Measurements from ENCODE around the gene CORO7.
A peak's percentile ranks its signal among the peaks of the same experiment; 100 is the strongest.

CORO7 gene

GRCh38 chr16:4332083-4332482 is 84.3 kb downstream of the CORO7 start:
- Histone ChIP-seq H3K4me3 (no peak overlapping the region), H3K27ac (no peak overlapping the region)

- Histone ChIP-seq H3K4me3 (no peak overlapping the region), H3K27ac (peak overlapping the region in 1 of 21 experiments; percentile 24)
These were observed 86.0 kb downstream of the CORO7 start for GRCh38 chr16:4330277-4330874.

DNA sequence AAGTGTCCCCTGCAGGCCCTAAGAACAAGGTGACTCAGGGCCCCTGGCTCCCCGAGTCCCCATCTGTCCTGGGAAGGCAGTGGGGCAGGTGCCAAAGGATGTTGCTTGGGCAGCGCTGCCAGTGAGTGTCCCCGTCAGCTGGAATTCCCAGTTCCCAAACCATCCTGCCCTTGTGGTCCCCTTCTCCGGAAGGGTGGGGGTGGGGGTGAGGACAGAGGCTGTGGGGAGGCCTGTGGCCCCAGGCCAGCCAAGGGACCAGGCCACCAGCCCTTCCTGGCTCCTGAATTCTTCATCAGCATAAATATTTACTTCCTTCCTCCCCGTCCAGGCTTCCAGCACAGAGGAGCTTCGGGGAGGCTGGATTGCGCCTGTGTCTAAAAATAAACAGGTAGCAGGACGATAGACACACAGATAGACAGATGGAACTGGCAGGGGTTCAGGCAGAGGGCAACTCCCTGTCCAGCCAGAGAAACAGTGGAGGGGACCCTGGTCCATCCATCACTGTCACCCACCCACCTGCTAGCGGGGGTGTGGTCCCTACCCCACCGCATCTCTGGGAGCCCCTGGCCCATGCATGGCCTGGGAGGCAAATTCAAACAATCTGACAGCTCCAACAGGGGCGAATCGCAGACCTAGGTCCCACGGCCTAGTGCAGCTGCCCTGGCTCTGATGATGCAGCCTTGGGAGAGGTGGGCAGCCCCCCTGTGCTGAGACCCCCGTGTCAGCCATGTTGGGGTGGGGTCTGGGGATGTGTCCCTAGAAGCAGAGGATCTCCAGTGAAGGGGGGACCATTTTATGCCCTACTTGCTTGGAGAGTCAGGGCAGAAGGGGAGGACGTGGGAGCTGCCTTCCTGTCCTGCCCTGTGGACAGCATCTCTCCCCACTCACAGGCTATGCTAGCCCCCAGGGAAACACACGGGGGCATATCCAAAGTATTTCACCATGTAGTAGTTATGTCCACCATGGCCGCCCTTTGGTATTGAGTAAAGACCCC is 87.3 kb downstream of the CORO7 start:
- H3K27ac ChIP-seq: peak overlapping the region in 13 of 21 experiments; percentile 18 to 83 (median 73)
- H3K4me3 ChIP-seq: no peak overlapping the region

GRCh38 chr16:4328046-4328781 is 88.2 kb downstream of the CORO7 start:
- Histone ChIP-seq H3K27ac (peak overlapping the region in 18 of 21 experiments; percentile 14 to 83 (median 72)), H3K4me3 (peak overlapping the region; percentile 21 to 52 (median 43))

DNA sequence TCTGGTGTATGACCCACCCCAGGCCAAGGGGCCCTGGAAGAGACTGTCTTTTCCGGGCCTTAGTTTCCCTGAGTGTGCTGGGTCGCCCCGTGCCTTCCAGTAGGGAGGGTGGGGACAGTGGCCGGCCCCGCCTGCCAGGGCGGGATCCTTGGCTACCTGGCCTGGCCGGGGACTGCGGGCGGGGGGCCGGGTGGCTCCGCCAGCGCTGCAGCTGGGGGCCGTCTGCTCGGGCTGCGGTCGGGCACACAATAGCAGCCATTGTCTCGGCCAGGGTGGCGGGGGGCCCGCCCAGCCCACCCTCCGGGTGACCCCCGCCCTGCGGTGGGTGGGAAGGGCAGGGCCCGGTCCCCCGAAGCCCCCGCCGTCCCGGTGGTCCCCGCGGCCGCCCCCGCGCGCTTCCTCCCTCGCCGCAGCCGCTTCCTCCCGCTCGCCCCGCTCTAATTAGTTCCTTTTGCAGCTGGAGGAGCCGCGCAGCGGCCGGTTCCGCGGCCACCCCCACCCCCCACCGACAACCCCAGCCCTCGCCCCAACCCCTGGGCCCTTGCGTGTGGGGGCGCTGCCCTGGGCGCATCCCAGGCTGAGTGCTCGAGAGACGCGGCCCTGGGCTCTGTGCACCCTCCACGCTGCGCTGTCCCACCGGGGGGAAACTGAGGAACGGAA is 88.9 kb downstream of the CORO7 start:
- Histone ChIP-seq H3K27ac (peak overlapping the region in 18 of 21 experiments; percentile 14 to 83 (median 72)), H3K4me3 (peak overlapping the region; percentile 21 to 52 (median 43))

GRCh38 chr16:4325253-4325758 is 91.1 kb downstream of the CORO7 start:
- H3K4me3 ChIP-seq: no peak overlapping the region
- peak overlapping the region in 10 of 21 experiments; percentile 14 to 84 (median 56) for H3K27ac ChIP-seq

DNA sequence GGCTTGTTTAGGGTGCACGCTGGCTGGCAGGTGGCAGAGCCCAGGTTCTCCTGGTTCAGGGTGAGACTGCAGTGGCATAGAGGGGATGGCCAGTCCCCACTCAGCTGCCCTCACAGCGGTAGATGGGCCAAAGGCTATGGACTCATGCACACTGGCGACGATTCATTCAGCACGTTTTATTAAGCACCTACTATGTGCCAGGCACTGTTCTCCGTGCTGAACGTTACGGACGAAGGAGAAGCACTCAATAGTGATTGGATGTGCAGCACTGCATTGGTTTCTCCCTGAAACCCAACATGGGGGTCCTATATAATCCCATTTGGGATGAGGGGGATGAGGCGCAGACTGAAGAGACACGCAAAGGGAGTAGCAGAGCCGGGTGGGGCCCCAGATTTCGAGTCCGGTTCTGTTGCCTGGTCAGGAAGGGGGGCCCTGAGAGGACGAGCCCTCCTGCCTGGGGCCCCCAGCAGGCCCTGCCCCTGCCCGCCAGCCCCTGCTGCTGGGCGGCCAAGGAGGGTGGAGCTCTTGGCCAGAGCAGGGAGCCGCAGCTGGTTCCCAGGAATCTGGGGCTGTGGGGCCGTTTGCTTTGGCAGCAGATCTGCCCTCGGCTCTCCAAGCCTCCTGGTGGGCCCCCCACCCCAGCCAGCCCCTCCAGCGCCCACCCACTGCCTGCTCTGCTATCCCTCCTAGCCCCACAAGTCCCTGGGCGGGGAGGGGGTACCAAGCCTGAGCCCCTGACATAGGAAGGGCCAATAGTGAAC is 91.7 kb downstream of the CORO7 start:
- Histone ChIP-seq H3K4me3 (no peak overlapping the region), H3K27ac (peak overlapping the region in 12 of 21 experiments; percentile 9 to 84 (median 48))

DNA sequence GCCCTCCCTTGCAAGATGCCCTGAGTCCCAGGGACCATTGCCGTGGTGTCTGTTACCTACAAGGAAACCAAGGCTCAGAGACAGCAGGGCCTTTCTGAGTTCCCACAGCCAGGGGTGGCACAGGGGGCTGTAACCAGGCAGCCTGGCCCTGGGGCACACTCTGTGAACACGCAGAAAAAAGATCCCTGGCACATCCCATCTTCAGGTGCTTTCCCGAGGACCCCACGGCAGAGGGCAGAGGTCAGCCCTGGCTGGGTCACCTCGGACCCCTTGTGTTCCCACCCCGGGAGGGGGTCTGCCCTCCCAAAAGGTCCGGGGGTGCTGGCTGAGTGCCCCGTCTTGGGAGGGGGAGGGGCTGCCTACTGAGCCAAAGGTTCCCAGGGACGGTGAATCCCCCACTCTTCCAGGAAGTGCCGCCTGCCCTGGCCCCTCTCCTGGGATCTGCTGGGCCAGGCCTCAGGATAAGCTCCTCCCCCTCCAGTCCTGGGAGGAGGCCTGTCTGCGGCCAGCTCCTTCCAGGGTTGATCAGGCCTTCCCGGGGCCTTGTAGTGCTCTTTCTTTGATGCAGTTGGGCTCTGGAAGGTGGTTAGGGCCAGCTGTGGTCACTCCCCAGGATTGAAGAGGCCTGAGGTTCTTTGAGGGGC is 92.4 kb downstream of the CORO7 start:
- H3K27ac ChIP-seq: peak overlapping the region in 14 of 21 experiments; percentile 9 to 84 (median 70)

DNA sequence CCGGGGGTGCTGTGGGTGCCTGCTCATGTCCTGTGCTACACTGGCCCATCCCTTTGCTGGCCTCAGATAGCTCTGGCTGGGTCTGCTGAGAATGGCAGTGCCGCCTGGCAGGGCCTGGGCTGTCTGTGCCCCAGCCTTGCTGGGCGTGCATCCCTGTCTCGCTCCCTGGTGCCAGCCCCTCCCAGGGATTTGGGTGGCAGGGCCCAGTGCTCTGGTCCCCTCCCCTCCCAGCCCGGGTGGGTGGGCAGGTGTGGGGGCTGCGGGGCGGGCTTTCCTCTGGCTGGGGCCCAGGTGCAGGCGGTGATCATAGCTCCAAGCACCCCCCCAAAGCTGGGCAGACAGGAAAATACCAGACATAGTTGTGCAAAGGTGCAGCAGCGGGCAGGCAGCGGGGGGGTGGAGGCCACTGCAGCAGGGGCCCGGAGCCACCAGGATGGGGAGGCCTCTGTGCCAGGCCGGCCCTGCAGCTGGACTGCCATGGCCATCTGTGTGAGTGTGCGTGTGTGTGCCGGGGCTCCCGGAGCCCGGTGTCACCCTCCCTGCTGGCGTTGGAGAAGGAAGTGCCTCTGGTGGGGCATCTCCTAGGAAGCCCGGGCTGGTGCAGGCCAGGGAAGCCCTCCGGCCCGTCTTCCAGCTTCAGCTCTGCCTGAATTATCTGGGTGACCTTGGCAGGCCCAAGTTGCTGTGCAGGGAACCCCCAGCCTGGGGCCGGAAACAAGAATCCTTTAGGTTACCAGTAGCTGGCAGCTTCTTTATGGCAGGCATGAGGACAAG is 93.1 kb downstream of the CORO7 start:
- H3K27ac ChIP-seq: peak overlapping the region in 14 of 21 experiments; percentile 9 to 84 (median 70)

More for the DNA sequence above, 92.4 kb downstream of the CORO7 start:
- no peak overlapping the region for H3K4me3 ChIP-seq

DNA sequence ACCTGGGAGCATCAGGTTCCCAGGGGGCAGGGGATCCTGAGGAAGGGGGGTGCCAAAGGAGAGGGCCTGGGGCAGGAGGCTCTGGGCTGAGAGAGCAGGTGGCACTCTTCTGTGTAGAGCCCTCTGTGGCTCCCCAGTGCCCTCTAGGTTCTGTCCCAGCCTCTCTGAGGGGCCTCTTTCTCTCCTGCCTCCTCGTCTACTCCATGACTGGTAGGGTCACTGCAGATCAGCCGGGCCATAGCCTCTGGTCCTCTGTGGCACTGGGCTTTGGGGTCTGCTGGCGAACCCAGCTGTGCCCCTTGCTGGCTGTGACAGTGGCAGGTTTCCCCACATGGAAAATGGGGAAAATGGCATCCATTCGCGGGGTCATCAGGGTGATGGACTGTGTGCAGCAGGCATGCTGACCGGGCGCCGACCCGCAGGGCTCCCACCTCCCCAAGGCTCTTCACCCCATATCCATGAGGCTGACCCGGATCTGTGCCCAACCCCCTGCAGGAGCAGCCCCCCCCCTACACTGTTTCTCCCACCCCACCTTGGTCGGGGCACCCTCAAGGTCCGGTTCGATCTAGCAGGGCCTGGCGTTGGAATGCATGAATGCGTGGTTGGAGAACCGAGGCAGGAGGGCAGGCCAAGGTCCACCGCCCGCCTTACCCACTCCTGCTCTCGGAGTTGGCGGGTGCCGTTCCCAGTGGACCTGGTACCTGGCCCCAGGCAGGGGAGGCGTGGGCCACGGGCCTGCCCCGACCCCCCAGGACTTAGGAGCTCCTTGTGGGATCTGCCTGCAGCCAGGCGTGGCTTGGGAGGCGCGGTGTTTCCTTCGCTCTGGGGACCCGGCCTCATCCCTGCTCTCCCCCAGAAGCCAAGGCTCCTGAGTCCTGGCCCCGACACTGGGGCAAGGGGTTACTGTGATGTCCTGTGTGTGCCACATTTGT is 94.0 kb downstream of the CORO7 start:
- Histone ChIP-seq H3K27ac (peak overlapping the region in 6 of 21 experiments; percentile 20 to 84 (median 78)), H3K4me3 (no peak overlapping the region)

More for the DNA sequence above, 93.1 kb downstream of the CORO7 start:
- H3K4me3 ChIP-seq: no peak overlapping the region

GRCh38 chr16:4321286-4322120 is 94.9 kb downstream of the CORO7 start:
- H3K27ac ChIP-seq: peak overlapping the region in 11 of 21 experiments; percentile 5 to 87 (median 71)

DNA sequence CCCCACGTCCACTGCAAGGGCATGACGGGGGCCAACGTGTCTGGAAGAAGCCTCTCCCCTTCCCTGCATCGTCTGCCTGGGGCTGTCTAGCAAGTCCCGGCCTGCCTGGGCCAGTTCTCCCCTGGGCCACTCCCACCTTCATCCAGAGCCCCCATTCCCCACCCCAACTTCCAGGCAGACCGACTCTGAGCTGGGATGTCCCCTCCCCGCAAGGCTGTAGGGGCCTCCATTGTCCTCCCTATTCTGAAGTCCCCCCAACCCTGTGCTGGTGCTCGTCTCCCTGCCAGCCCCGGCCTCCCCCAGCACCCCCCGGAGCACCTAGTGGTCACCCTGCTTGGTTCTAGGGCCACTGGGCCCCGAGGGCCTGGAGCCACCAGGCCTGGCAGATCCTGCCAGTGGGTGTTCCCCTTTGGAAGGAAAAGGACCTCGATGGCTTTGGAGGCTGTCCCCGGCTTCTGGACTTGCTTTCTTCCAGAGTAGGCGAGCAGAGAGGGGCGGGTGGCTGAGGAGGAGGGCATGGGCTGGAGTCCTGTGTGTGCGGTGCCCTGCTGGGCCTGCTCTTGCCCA is 95.7 kb downstream of the CORO7 start:
- Histone ChIP-seq H3K27ac (peak overlapping the region in 14 of 21 experiments; percentile 9 to 87 (median 68)), H3K4me3 (no peak overlapping the region)

More at GRCh38 chr16:4321286-4322120, 94.9 kb downstream of the CORO7 start:
- no peak overlapping the region for H3K4me3 ChIP-seq

DNA sequence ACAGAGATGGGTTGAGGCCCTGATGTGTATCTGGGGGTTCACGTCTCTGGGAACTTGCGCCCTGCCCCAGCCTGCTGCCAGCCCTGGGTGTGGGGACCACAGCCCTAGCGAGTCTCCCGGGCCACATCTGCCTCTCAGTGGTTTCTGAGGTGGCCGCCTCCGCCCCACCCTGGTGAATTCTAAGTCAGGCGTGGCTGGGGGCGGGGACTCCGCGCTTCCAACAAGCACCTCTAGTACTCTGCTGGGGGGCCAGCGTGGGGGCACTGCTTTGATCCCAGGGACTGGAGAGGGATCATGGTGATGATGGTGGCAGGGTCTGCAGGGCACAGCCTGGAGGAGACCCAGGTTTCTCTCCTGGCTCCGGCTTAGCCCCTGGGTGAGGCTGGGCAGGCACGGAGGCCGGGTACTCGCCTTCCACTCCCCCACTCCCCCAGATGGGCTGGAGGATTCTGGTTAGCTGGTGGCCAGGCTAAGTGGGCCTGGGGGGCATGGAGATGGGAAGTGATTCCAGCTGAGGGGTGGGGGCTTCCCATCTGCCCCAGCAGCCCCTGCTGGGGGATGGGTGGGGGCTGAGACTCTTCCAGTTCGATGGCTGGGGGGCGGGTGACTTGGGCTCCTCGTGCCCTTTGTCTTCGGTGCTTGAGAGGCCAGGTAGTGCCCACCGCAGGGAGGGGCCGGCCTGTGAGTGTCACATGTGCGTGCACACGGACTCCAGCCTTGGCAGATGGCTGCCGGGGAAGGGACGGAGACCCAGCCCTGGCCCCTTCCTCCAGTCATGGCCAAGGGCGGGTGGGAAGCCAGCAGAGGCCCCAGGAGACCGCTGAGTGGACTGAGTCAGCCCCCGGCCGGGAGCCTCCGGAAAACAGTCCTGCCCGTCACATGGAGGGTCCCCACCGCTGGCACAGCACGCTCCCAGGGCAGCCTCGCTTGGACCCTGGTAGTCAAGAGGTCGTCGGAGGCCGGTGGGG is 96.7 kb downstream of the CORO7 start:
- peak overlapping the region in 1 of 7 experiments; percentile 0 for H3K4me3 ChIP-seq
- H3K27ac ChIP-seq: peak overlapping the region in 15 of 21 experiments; percentile 9 to 87 (median 66)

GRCh38 chr16:4318967-4319366 is 97.4 kb downstream of the CORO7 start:
- Histone ChIP-seq H3K4me3 (no peak overlapping the region), H3K27ac (peak overlapping the region in 13 of 21 experiments; percentile 9 to 87 (median 71))

All from skin epidermis (tissue), 12 donors.